ENCODE results near the gene KLKB1.
"Not testable (repeated sequence)": the region's sequence is repeated elsewhere in the genome, so short reads cannot be mapped to it uniquely, and the experiment has no call there.

DNA sequence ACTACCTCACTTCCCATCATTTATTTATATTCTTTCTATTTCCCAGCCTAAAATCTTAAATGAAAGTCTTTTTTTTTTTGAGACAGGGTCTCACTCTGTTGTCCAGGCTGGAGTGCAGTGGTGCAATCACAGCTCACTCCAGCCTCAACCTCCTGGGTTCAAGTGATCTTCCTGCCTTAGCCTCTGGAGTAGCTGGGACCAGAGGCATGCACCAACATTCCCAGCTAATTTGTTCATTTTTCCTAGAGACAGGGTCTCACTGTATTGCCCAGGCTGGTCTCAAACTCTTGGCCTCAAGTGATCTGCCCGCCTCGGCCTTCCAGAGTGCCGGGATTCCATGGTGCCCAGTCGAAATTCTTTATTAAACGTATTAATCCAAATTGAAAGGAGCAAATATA, 46.1 kb downstream of the KLKB1 start:
- not testable (repeated sequence) for TF ChIP-seq ZFP3 (CRISPR knock-in tag; IDR thresholded peaks at IDR 0.05); TOX (CRISPR knock-in tag; IDR thresholded peaks at IDR 0.05; ENCODE audit: borderline replicate concordance)
- TF ChIP-seq, protein P1, sequence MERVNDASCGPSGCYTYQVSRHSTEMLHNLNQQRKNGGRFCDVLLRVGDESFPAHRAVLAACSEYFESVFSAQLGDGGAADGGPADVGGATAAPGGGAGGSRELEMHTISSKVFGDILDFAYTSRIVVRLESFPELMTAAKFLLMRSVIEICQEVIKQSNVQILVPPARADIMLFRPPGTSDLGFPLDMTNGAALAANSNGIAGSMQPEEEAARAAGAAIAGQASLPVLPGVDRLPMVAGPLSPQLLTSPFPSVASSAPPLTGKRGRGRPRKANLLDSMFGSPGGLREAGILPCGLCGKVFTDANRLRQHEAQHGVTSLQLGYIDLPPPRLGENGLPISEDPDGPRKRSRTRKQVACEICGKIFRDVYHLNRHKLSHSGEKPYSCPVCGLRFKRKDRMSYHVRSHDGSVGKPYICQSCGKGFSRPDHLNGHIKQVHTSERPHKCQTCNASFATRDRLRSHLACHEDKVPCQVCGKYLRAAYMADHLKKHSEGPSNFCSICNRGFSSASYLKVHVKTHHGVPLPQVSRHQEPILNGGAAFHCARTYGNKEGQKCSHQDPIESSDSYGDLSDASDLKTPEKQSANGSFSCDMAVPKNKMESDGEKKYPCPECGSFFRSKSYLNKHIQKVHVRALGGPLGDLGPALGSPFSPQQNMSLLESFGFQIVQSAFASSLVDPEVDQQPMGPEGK (CRISPR knock-in tag; IDR thresholded peaks at IDR 0.05; ENCODE audit: borderline replicate concordance): not testable (repeated sequence)
- TF ChIP-seq, protein P2, sequence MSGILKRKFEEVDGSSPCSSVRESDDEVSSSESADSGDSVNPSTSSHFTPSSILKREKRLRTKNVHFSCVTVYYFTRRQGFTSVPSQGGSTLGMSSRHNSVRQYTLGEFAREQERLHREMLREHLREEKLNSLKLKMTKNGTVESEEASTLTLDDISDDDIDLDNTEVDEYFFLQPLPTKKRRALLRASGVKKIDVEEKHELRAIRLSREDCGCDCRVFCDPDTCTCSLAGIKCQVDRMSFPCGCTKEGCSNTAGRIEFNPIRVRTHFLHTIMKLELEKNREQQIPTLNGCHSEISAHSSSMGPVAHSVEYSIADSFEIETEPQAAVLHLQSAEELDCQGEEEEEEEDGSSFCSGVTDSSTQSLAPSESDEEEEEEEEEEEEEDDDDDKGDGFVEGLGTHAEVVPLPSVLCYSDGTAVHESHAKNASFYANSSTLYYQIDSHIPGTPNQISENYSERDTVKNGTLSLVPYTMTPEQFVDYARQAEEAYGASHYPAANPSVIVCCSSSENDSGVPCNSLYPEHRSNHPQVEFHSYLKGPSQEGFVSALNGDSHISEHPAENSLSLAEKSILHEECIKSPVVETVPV (CRISPR knock-in tag; IDR thresholded peaks at IDR 0.05): not testable (repeated sequence)
